ENCODE data around the gene HIGD1C. TPM values are rescaled to one million over a fixed set of nuclear protein-coding genes. Genes with fewer than 3 reads are reported as not detected.

The HIGD1C gene
- total and polyA plus RNA-seq, 2 of the 8 experiments (the other 6 are each of a cell fraction or from before 2014, with no cell fraction given): not detected

GRCh38 chr12:50990791-50991190 lies 38.4 kb downstream of the HIGD1C start:
- no peaks in the 10 kb centered on the region for H3K27me3 ChIP-seq (replicated peaks in 1 of 4; ENCODE audit: control insufficient read depth in 3 of 4, extremely low read depth in 1 of 4, insufficient read depth in 3 of 4, low read length in 3 of 4)
- no peaks in the 10 kb centered on the region; a peak in 1 of 7 replicates for H3K4me1 ChIP-seq (replicated peaks in 1 of 4; ENCODE audit: control insufficient read depth in 3 of 4, insufficient read depth in 4 of 4, low read length in 3 of 4)
- no peak overlapping the region for H2BK120ac ChIP-seq (replicated peaks; ENCODE audit: low read depth, low read length)
- H3K4me3 ChIP-seq (ENCODE audit: extremely low read depth in 1 of 4, insufficient read depth in 2 of 4, low read depth in 3 of 4, low read length in 4 of 4): no peak overlapping the region
- no peak overlapping the region for H2BK5ac ChIP-seq (ENCODE audit: low read depth, low read length)
- no peak overlapping the region for H3K4me2 ChIP-seq (ENCODE audit: insufficient read depth in 1 of 2, low read depth in 2 of 2, low read length in 2 of 2)
- no peak overlapping the region for H3K56ac ChIP-seq (replicated peaks; ENCODE audit: insufficient read length, low read depth, low read length)
- H2BK15ac ChIP-seq (ENCODE audit: low read length): no peak overlapping the region
- FAIRE-seq (no peak), DNase-seq (ENCODE audit: low read depth in 1 of 2, low spot score in 2 of 2) (no peak)
- H4K91ac ChIP-seq (replicated peaks; ENCODE audit: insufficient read length, low read length): no peak overlapping the region
- no peak overlapping the region for H2BK12ac ChIP-seq (ENCODE audit: low read depth, low read length)
- peaks cover 13 to 59% (median 37%) of the 10 kb centered on the region in 4 experiments for H3K36me3 ChIP-seq (ENCODE audit: control insufficient read depth in 2 of 4, insufficient read depth in 4 of 4, low read length in 3 of 4)
- H3K23ac ChIP-seq (ENCODE audit: insufficient read length): no peak overlapping the region
- H2BK20ac ChIP-seq (ENCODE audit: low read length): no peak overlapping the region
- H3K14ac ChIP-seq (ENCODE audit: insufficient read length): no peak overlapping the region
- no peak overlapping the region for H4K8ac ChIP-seq (ENCODE audit: extremely low read depth, insufficient read depth, low read length)
- no peaks in the 10 kb centered on the region for H3K9me3 ChIP-seq (ENCODE audit: insufficient read depth in 2 of 2, low read depth in 1 of 2, low read length in 1 of 2)
- H4K5ac ChIP-seq (ENCODE audit: insufficient read length, low read depth, low read length): no peak overlapping the region
- H2AK5ac ChIP-seq (ENCODE audit: low read depth, low read length): no peak overlapping the region
- WGBS, 2 experiments (ENCODE audit: extremely low coverage in 1 of 2, insufficient coverage in 1 of 2, insufficient read length in 1 of 2, insufficient replicate concordance in 2 of 2, low coverage in 1 of 2, low lambda C conversion rate in 2 of 2, missing lambda C conversion rate in 1 of 2): 89% methylated on average over 3 of the region's 3 CpGs; no CpG with 5 or more reads in 1 of the 2 experiments
- no peaks in the 10 kb centered on the region for H3K79me2 ChIP-seq (ENCODE audit: control insufficient read depth in 1 of 2, insufficient read depth in 2 of 2, low read length in 2 of 2)
- H3K9ac ChIP-seq (replicated peaks in 1 of 4; ENCODE audit: extremely low read depth in 1 of 4, low read depth in 3 of 4, low read length in 3 of 4): no peak overlapping the region
- H3K23me2 ChIP-seq (ENCODE audit: low read depth, low read length): no peaks in the 10 kb centered on the region
- ChIA-PET CTCF (ENCODE audit: partially characterized antibody) (interaction anchor here (0.7 kb wide), 1 partner anchor 36 kb away, joined by 3 read pairs; the partner anchor contains the start of gene SLC11A2), POLR2A (ENCODE audit: partially characterized antibody) (no interaction called here)
- peaks cover 0 to 2% of the 10 kb centered on the region in 2 experiments for H4K20me1 ChIP-seq (replicated peaks in 1 of 2; ENCODE audit: control insufficient read depth in 1 of 2, insufficient read depth in 2 of 2, low read length in 2 of 2)
- no peak overlapping the region for H3K27ac ChIP-seq (ENCODE audit: low read depth, low read length)
- H2AFZ ChIP-seq (ENCODE audit: low read length): no peak overlapping the region
- no peaks in the 10 kb centered on the region for H3K79me1 ChIP-seq (ENCODE audit: low read depth, low read length)
- no peak overlapping the region for H3K18ac ChIP-seq (ENCODE audit: extremely low read depth, low read length)
- no peak overlapping the region for H3K4ac ChIP-seq (replicated peaks; ENCODE audit: insufficient read length, low read depth, low read length)

All from H1 (cell line).